Measurements from ENCODE around the gene RALA. TPM values are rescaled to one million over a fixed set of nuclear protein-coding genes. Genes with fewer than 3 reads are reported as not detected.

Gene RALA
- total RNA-seq, 1 experiment from 2014 or later = 27.3 TPM

GRCh38 chr7:39603924-39604323 is 19.4 kb upstream of the RALA start (continued):
- TF ChIP-seq SIN3A (IDR thresholded peaks at IDR 0.05; ENCODE audit: low read depth) (no peak), ZFX (IDR thresholded peaks at IDR 0.05) (no peak), CEBPB (IDR thresholded peaks at IDR 0.05; ENCODE audit: low read depth) (no peak), YY1 (IDR thresholded peaks at IDR 0.05; ENCODE audit: extremely low read depth, insufficient replicate concordance, low read depth, low read length) (no peak), EZH2phosphoT487 (IDR thresholded peaks at IDR 0.05; ENCODE audit: borderline replicate concordance) (no peak), FOSL1 (IDR thresholded peaks at IDR 0.05; ENCODE audit: low read depth) (no peak), SP1 (IDR thresholded peaks at IDR 0.05; ENCODE audit: low read depth) (no peak), CBX3 (IDR thresholded peaks at IDR 0.05; ENCODE audit: low read depth) (no peak), SRF (IDR thresholded peaks at IDR 0.05; ENCODE audit: low read depth) (no peak), EGR1 (IDR thresholded peaks at IDR 0.05; ENCODE audit: low read depth) (no peak), TCF7L2 (IDR thresholded peaks at IDR 0.05; ENCODE audit: borderline replicate concordance, extremely low read depth, insufficient read depth, insufficient read length) (no peak), ZNF274 (IDR thresholded peaks at IDR 0.05; ENCODE audit: low read depth, low read length) (no peak), POLR2AphosphoS5 (IDR thresholded peaks at IDR 0.05; ENCODE audit: low read depth, low read length) (no peak), EZH2 (IDR thresholded peaks at IDR 0.05) (no peak), POLR2A (IDR thresholded peaks at IDR 0.05; ENCODE audit: borderline replicate concordance, extremely low read depth, insufficient read depth, insufficient read length) (no peak)

GRCh38 chr7:39605087-39605486 is 18.3 kb upstream of the RALA start:
- Histone ChIP-seq H3K36me3 (ENCODE audit: control insufficient read depth in 1 of 2, insufficient read depth in 2 of 2, low read length in 2 of 2) (no peaks in the 10 kb centered on the region), H3K4me2 (ENCODE audit: low read length) (peak overlapping the region; percentile 27), H3K9ac (ENCODE audit: low read length) (no peak overlapping the region), H2AFZ (ENCODE audit: low read depth, low read length, poor library complexity, severe bottlenecking) (no peak overlapping the region), H3K27me3 (ENCODE audit: insufficient read depth, low read length) (no peaks in the 10 kb centered on the region), H3K79me2 (ENCODE audit: insufficient read depth, low read length) (no peaks in the 10 kb centered on the region), H3K4me3 (replicated peaks in 1 of 2; ENCODE audit: low read depth in 1 of 2, low read length in 2 of 2) (no peak overlapping the region), H4K20me1 (ENCODE audit: insufficient read depth) (no peaks in the 10 kb centered on the region), H3K4me1 (ENCODE audit: control insufficient read depth in 1 of 2, insufficient read depth in 2 of 2, low read length in 2 of 2) (peaks cover 0 to 10% of the 10 kb centered on the region in 2 experiments; a peak in 2 of 4 replicates), H3K9me3 (ENCODE audit: control insufficient read depth in 1 of 2, insufficient read depth in 1 of 2, low read depth in 1 of 2, low read length in 2 of 2) (no peaks in the 10 kb centered on the region), H3K27ac (ENCODE audit: low read depth, low read length) (no peak overlapping the region), H3K9me2 (ENCODE audit: insufficient read depth) (no peaks in the 10 kb centered on the region)
- ATAC-seq (no peak; the same call in 1 of the 2 replicates), DNase-seq (ENCODE audit: low read depth, low spot score) (no peak)
- intact Hi-C loops (cut with micrococcal nuclease) = no loop called here
- CTCF ChIA-PET = no interaction called here
- RAD21 ChIA-PET (ENCODE audit: low non-redundant PET in 1 of 2, low total read pairs in 2 of 2, uncharacterized antibody in 2 of 2, unreplicated experiment in 2 of 2) = no interaction called here
- TF ChIP-seq MAX (IDR thresholded peaks at IDR 0.05) (no peak), REST (IDR thresholded peaks at IDR 0.05; ENCODE audit: low read depth) (no peak), FOSL1 (IDR thresholded peaks at IDR 0.05; ENCODE audit: low read depth) (no peak), CBX3 (IDR thresholded peaks at IDR 0.05; ENCODE audit: low read depth) (no peak), RAD21 (IDR thresholded peaks at IDR 0.05; ENCODE audit: low read depth) (no peak), ZBTB33 (IDR thresholded peaks at IDR 0.05; ENCODE audit: extremely low read depth, insufficient replicate concordance, low read length) (no peak), CEBPB (IDR thresholded peaks at IDR 0.05; ENCODE audit: low read depth) (no peak)
- BruUV-seq (replicated peaks) = no TSS peak
- POLR2A ChIA-PET = no interaction called here
